Stimulated activated CD4-positive, alpha-beta T cell treated with anti-CD3 and anti-CD28 coated beads, Interleukin-1b, Interleukin-23, amount 100 ng/mL, for 24 hours (primary cell): ENCODE results near the gene SLC6A20.

Experiments
- DNase-seq, 4 experiments: peaks; one replicate each; pipeline ENCODE4 v3.0.0-alpha.2; 2020; ENCODE audit warnings: low read depth in 4 of 4, low spot score in 1 of 4

Gene SLC6A20

DNA sequence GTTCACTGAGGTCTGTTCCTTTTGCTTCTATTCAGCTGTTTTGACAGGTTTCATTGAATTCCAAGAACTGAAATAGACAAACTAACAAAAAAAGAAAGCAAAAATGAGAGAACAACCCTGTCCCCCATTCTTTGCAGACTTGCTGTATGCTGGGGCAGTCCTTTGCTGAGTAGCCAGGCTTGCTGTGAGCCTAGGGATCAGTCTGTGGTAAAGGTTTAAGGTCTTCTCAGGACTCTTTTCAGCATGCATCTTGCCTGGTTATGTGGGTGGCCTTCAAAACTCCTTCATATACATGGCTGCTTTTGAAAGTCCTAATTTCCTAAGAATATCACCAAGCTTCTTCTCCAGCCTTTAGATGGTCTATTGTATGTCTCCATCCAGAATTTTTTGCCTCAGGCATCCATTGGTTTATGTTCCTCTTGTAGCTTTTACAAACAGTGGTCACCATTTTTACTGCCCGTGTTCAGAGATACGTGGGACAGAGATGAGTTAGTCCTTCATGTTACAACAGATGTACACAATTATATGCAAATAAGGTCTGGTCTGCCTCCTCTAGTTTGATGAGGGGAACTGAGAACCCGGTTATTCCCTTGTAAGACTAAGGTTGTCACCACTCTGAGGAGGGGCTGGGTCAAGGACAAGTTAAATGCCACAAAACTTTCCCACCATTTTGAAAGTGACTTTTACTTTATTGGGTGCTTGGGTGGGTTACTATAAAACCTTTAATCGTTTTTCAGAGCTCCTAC, 65.8 kb downstream of the SLC6A20 start:
- no peak for DNase-seq

DNA sequence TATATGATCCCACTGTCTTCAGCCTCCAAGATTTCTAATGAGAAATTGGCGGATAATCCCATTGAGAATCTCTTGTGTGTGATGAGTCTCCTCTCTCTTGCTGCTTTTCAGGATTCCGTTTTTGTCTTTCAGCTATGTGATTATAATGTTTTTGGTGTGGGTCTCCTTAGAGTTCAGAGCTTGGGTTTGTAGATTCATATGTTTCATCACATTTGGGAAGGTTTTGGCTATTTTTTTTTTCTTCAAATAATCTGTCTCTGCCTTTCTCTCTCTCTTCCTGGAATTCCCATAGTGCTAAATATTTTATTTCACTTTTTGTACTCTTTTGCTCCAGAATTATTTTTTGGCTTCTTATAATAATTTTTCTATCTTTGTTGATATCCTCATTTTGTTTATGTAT, 66.7 kb downstream of the SLC6A20 start:
- no peak for DNase-seq

DNA sequence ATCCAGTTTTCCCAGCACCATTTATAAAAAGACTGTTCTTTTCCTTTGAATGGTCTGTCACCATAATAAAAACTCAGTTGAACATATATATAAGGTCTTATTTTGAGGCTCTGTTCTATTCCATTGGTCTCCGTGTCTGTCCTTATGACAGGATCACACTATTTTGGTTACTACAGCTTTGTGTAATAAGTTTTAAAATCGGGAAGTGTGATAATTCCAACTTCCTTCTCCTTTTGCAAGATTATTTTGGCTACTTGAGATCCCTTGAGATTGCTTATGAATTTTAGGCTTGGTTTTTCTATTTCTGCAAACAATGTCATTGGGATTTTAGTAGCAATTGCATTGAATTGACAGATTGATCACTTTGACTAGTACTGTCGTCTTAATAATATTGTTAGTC, 71.4 kb downstream of the SLC6A20 start:
- no peak for DNase-seq

DNA sequence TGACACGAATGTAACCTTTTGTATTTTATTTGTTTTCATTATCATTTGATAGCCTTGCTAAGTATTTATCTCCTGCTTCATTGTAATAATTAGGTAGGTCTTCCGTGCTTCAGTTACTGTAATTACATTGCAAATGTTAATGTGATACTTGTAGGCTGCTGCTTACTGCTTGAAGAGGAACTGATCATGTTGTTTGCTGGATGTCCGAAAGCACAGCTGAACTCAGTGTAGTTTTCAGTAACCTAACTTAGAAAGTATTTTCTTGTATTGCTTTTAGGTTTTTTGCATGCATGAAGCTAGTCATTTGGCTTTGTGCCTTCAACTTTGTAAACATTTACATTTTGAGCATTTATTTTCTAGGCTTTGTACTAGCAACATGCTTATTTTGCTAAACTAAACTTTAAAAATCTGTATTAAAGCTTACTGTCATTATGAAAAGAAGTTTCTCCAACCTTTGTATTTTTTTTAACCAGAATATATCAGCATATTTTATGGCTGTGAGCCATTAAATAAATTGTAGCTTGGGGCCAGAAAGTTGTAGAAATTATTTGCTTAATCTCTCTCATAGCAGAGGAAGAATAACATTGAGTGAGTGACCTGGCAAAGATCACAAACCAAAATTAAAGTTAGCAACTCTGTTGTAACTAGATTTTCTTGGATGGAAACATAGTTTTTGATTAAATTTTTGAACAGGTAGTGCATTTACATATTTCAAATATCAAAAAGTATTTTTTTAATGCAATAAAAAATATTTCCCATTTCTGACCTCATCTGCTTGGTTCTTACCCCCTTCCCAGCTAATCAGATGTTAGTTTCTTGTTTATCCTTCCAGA, 76.5 kb downstream of the SLC6A20 start:
- no peak for DNase-seq

DNA sequence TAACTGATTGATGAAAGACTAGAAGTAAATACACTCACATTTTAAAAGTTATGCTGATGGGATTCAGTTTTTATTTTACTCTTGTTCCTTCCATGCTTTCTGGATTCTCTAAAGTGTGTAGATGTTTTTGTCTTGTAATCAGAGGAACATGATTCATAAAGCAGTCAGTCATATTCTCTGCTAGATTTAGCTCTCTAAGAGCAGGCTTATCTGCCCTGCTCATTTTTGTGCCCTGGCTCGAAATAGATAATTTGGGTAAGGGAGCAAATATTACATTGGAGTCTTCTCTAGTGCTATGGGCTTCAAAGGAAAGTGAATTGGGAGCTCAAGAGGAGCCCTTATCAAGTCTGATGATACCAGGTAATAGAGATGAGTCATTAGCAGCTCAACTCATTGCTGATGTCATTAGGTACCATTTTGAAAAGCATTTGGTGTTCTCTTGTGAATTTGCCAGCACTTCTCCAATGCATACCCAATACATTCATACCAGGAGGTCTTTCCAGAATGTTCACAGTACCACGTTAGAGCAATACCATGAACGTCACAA, 79.5 kb downstream of the SLC6A20 start:
- DNase-seq, result no peak

DNA sequence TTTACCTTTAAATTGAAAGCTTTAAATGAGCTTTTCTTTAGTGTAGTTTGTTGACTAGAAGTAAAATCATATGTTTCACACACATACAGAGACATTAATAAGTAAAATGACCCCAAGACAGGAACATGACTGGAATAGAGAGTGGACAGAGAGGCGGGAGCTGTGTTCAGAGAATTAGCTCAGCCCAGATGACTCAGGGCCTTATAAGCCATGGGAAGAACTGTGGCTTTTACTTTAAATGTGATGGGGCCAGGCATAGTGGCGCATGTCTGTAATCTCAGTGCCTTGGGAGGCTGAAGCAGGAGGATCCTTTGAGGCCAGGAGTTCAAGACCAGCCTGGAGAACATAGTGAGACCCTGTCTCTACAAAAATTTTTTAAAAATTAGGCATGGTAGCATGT, 80.4 kb downstream of the SLC6A20 start:
- no peak for DNase-seq

DNA sequence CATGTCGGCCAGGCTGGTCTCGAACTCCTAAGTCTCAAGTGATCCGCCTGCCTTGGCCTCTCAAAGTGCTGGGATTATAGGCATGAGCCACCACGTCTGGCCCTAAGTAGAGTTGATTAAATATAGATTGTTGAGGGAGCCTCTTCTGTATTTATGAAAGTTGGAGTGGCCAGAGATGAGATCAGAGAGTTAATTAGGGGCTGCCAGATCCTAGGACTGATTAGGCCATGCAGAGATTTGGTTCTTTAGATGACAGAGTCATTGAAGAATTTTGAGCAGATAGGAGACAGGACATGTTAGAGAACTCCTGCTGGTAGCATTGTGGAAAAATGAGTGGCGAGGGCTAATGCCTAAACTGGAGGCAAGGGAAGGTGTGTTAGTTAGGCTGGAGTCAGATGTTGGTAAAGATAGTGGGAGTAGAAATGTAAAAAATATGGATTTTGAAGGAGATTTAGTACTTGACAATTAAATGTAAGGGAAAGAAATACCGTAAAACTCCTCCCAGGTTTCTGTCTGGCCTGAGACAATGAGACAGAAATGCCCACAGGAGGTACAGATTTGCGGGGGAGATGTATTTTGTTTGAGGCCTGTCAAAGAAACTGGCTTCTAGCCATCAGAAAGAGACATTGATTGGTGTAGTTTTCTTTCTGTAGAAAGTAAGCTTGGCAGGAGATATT, 83.8 kb downstream of the SLC6A20 start:
- no peak for DNase-seq

DNA sequence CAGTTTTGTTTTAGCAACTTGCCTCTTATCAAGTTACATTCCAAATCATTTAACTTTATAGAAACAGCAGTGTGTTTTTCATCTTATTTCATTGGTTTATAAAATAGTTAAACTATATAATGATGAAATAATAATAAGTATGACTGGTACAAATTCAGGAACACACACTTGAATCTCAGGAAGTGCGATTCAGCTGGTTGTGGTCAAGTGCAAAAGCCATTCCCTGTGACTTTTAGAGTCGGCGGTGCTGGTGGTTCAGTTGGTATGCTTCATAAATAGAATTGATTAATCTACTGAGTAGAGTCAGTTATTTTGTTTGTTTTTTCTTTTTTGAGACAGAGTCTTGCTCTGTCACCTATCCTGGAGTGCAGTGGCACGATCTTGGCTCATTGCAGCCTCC, 84.4 kb downstream of the SLC6A20 start:
- no peak for DNase-seq

DNA sequence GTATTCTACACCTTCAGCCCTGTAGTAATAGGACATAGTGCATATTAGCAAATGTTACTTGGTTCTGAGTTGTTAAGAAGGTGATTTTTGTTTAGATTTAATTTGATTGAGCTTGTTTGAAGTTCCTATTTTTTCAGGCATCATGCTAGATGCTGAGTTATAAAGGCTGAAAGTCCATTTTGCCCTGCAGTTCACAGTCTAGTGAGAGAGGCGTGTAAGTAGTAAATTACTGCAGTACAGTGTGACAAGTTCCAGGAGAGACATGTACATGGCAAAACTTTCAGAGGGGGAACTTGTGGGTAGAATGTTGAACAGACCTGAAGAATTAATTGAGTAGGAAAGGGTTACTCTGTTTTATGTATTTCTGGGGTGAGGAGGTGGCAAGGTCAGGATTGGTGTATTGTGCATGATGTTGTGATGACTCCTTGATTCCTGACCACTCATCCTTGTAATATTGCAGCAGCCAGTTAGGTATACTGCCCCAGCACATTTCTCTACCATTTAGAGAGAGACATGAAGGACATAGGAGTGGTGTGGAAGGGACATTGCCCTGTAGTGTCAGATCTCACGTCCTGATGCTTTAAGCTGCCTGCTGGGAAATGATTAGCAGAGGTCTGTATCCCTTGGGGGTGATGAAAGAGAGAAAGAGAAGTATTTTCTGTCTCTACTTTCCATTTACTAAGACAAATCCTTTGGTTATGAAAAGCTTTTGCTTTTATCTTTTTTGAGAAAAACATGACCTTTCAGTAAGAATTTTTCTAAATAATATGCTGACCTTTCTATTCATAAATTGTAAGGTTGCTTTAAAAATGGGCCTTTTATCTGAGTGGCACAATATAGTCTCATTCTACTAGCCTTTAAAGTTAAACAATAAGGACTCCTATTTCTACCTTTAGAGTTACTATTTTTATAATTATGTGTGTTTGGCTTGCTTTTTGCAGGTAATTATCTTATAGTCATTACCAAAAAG, 90.2 kb downstream of the SLC6A20 start:
- DNase-seq, result no peak
